Pancreas (tissue), 10 donors: ENCODE results near the gene MYO1F. TPM values are rescaled to one million over a fixed set of nuclear protein-coding genes. Genes with fewer than 3 reads are reported as not detected.
"Not testable (repeated sequence)": the region's sequence is repeated elsewhere in the genome, so short reads cannot be mapped to it uniquely, and the experiment has no call there.

Experiments
- ATAC-seq, 4 donors: fragments of 200-7000 bp; cut with Tn5 transposase; one replicate each; pipeline versions ENCODE4 v1.8.0 to v1.9.1; 2020; ENCODE audit warnings: mild to moderate bottlenecking in 4 of 4, moderate library complexity in 4 of 4
- DNase-seq, 6 donors: peaks; one replicate each; pipeline ENCODE4 v3.0.0-alpha.2; 2020
- FAIRE-seq: peaks from 2 replicates; lab custom pipeline; 2012; peaks lifted over from hg19 to GRCh38; lab: Jason Lieb, UNC
- H3K27ac ChIP-seq, 4 donors: fragments of 200-600 bp; sonication (generic); 1 replicate in 3 of 4; 2 replicates in 1 of 4; pipeline versions ENCODE4 v1.5.0 to v1.8.0; 2020
- H3K27me3 ChIP-seq, 4 donors: fragments of 200-600 bp; one replicate each; pipeline ENCODE4 v1.8.0; 2021
- H3K36me3 ChIP-seq, 3 donors: fragments of 200-600 bp; sonication (generic) in 1 of 3; one replicate each; pipeline versions ENCODE4 v1.5.0 to v1.8.0; 2020 to 2021
- H3K4me1 ChIP-seq, 3 donors: fragments of 200-600 bp; one replicate each; pipeline ENCODE4 v1.8.0; 2021
- H3K4me3 ChIP-seq, 4 donors: fragments of 200-600 bp; sonication (generic) in 2 of 4; one replicate each; pipeline versions ENCODE4 v1.5.0 to v1.8.0; 2020 to 2021
- H3K9me3 ChIP-seq, 4 donors: fragments of 200-600 bp; one replicate each; pipeline ENCODE4 v1.8.0; 2021
- CTCF ChIP-seq, 4 donors: fragments of 200-600 bp; sonication (generic) in 3 of 4; IDR thresholded peaks; one replicate each; pipeline versions ENCODE4 v1.5.0 to v1.8.0; 2021; ENCODE audit warnings: antibody characterized with exemption in 4 of 4
- WGBS, 2 donors: extraction: QIAGEN DNeasy Blood & Tissue Kit; methylation state at CpG; one replicate each; pipeline ENCODE4 v1.1.7; 2013; 5-methylcytosine and 5-hydroxymethylcytosine counted together
- intact Hi-C, 3 donors: fragments of 100-400 bp; cut with DNase I; formaldehyde crosslinking; loops; one replicate each; pipeline versions ENCODE4 v1.11.1 to v1.14.2; 2022
- polyA plus RNA-seq, 2 donors: library from polyadenylated mRNA; stranded (reverse); fragments of 200-250 nt; gene quantifications; one replicate each; pipeline ENCODE4 v1.2.3, GENCODE V29; 2013
- total RNA-seq, 6 donors: library from RNA; stranded (reverse); fragmentation: NEBNext Ultra II Directional in 4 of 6; extraction: Animal tissue kit (Norgen Biotek cat#: 25700) in 4 of 6; gene quantifications; one replicate each; pipeline versions ENCODE4 v1.2.1 to v1.2.4, GENCODE V29; 2021 to 2023
- donor health status: healthy with polysubstance abuse.
- donor health status: DM: no; HTN: no; CAD: no; lungs with moderate emphysema.
- donor health status: DM: no; HTN: no; CAD: no.
- donor health status: control.
- donor health status: control.
- donor health status: Bipolar disorder and iron deficiency.
- donor health status: DM: yes; HTN: yes; CAD: no.
- donor health status: DM: no; HTN: no; CAD: no.
- donor health status: DM: no; HTN: no; CAD: no.
- donor health status: DM: yes; HTN: yes; CAD: no.

MYO1F gene
- total and polyA plus RNA-seq, 8 donors = 1.2 to 21.3 (median 4.8) TPM

GRCh38 chr19:8576273-8576993, 809 bp downstream of the MYO1F start:
- Histone ChIP-seq H3K36me3 (no peaks in the 10 kb centered on the region), H3K27ac (peak overlapping the region in 1 of 4 donors; percentile 17), H3K4me3 (peak overlapping the region in 1 of 4 donors; percentile 32), H3K27me3 (peaks cover 0 to 5% (median 0%) of the 10 kb centered on the region in 4 donors), H3K4me1 (no peaks in the 10 kb centered on the region), H3K9me3 (no peaks in the 10 kb centered on the region)
- ATAC-seq = peak in 2 of 4 donors; percentile 26 to 30
- no peak for TF ChIP-seq CTCF (IDR thresholded peaks at IDR 0.05)
- 47 to 60% methylated on average over 19 of the region's 19 CpGs for WGBS, 2 donors
- no peak for FAIRE-seq
- no peak for DNase-seq
- intact Hi-C loops = no loop called here

- Histone ChIP-seq H3K36me3 (no peaks in the 10 kb centered on the region), H3K27ac (no peak overlapping the region), H3K9me3 (no peaks in the 10 kb centered on the region), H3K4me3 (peak overlapping the region in 1 of 4 donors; percentile 32), H3K27me3 (peaks cover 0 to 5% (median 0%) of the 10 kb centered on the region in 4 donors), H3K4me1 (no peaks in the 10 kb centered on the region)
- intact Hi-C loops = no loop called here
- 29 to 30% methylated on average over 10 of the region's 10 CpGs for WGBS, 2 donors
- no peak for FAIRE-seq
- no peak for TF ChIP-seq CTCF (IDR thresholded peaks at IDR 0.05)
- ATAC-seq = no peak
- DNase-seq = no peak
Measured at GRCh38 chr19:8575467-8575997, 1.7 kb downstream of the MYO1F start.

GRCh38 chr19:8574619-8574922, 2.7 kb downstream of the MYO1F start:
- H3K27me3 ChIP-seq, DNase-seq, H3K36me3 ChIP-seq, H3K27ac ChIP-seq, H3K4me1 ChIP-seq, H3K4me3 ChIP-seq, intact Hi-C loops, H3K9me3 ChIP-seq, FAIRE-seq, ATAC-seq: not testable (repeated sequence)
- WGBS, 2 donors = 77 to 87% methylated on average over 7 of the region's 7 CpGs

- TF ChIP-seq CTCF (IDR thresholded peaks at IDR 0.05) = no peak
- FAIRE-seq (no peak), ATAC-seq (no peak), DNase-seq (no peak)
- intact Hi-C loops = no loop called here
- Histone ChIP-seq H3K4me1 (no peaks in the 10 kb centered on the region), H3K36me3 (no peaks in the 10 kb centered on the region), H3K27me3 (peaks cover 0 to 5% (median 0%) of the 10 kb centered on the region in 4 donors), H3K27ac (no peak overlapping the region), H3K9me3 (no peaks in the 10 kb centered on the region), H3K4me3 (no peak overlapping the region)
- WGBS, 2 donors = 65 to 68% methylated on average over 7 of the region's 7 CpGs
Measured at GRCh38 chr19:8573316-8573715, 3.9 kb downstream of the MYO1F start.

DNA sequence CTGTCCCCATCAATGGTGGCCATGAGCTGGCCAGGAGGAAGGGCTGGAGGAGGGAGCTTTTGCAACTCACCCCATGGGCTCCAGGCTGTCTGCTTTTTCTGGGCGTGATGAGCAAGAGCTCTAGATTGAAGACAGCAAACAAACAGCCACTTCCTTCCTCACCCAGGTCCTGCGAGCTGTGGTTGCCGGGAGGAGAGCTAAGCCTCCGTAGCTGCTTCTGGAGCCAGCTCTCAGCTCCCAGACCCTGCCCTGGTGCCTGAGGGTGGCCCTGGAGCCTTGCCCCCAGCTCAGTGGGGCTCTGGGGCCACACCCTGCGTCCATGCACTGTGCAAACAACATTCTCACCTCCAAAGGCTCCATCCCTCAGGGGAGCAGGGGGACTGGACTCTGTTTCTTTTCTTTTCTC, 6.2 kb downstream of the MYO1F start:
- no peak for TF ChIP-seq CTCF (IDR thresholded peaks at IDR 0.05)
- H3K27me3 ChIP-seq = no peaks in the 10 kb centered on the region
- intact Hi-C loops = no loop called here
- DNase-seq = peak in 1 of 6 donors; percentile 43
- no peak for FAIRE-seq
- WGBS, 2 donors = 6 to 22% methylated on average over 5 of the region's 5 CpGs
- H3K4me3 ChIP-seq = no peak overlapping the region
- H3K27ac ChIP-seq = no peak overlapping the region
- no peaks in the 10 kb centered on the region for H3K9me3 ChIP-seq
- no peaks in the 10 kb centered on the region for H3K4me1 ChIP-seq
- peak in 3 of 4 donors; percentile 54 to 59 (median 58) for ATAC-seq
- no peaks in the 10 kb centered on the region for H3K36me3 ChIP-seq
